HPDE6-E6E7 (cell line): Measurements from ENCODE around the gene PLCB4.

Source experiments
- DNase-seq: peaks from one replicate; pipeline ENCODE4 v3.0.0; 2011; ENCODE audit warnings: missing footprints; ENCODE audit errors: extremely low spot score

The PLCB4 gene

DNA sequence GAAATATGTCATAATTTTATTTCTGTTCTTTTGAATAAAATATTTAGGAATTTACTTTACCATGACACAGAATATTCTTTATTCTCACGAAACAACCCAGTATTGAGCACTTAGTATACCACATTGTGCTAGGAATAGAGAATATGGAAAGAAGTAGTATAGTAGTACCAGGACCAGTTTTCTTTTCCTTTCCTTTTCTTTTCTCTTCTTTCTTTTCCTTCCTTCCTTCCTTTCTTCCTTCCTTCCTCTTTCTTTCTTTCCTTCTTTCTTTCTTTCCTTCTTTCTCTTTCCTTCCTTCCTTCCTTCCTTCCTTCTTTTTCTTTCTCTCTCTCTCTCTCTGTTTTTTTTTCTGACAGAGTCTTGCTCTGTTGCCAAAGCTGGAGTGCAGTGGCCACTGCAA lies 7.5 kb upstream of the PLCB4 start:
- no peak for DNase-seq

DNA sequence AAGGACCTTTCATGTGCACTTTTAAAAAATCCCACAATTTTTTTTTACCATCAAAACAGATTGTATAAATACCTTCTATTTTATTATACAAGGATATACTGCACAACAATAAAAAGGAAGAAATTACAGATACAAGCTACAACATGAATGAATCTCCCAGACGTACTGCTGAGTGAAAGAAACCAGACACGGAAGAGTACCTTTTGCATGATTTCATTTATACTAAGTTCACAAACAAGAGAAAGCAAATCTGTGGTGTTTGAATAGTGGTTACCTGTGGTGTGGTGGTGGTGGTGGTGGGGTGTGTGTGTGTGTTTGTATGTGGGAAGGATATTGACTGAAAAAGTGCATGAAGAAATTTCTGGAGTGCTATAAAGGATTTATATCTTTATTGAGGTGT lies 6.8 kb upstream of the PLCB4 start:
- DNase-seq: no peak

DNA sequence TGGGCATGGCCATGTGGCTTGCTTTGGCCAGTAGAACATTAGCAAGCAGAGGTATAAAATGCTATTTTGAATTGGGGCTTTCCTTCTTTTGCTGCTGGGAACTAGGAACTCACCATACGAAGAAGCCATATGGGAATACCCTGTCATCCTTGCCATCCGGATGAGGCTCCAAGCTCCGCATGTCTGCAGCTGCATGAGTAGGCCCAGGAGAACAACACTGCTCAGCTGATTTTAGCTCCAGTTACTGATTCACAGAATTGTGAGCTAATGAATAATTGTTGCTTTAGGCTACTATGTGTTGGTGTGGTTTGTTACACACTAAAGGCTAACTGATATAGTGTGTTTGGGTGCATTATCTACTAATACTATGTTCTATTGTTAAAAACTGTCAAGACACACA lies 2.7 kb upstream of the PLCB4 start:
- DNase-seq: no peak

DNA sequence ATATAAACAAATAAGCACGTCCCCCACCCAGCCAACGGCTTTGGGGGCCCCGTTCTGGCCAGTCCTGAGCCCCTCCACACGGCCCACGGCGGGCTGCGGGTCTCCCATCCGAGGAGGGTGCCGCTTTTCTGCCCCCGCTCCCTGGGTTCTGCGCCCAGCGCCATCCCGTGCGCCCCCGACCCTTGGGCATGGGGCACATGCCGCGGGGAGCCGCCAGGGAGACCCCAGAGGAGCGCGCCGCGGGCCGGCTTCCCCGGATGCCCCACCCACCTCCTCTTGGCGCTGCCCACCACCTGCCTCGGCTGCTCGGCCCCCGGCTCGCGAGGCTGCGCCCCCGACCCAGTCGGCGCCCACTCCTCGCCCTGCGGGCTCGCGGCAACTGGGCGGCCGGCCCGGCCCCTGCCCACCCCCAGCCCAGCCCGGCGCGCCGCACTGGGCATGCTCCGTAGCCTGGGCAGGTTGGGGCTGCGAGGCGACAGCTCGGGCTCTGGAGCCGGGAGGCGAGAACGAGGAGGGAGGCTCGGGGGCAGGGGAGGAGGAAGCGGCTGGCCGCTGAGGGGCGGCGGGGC lies 570 bp upstream of the PLCB4 start:
- no peak for DNase-seq

DNA sequence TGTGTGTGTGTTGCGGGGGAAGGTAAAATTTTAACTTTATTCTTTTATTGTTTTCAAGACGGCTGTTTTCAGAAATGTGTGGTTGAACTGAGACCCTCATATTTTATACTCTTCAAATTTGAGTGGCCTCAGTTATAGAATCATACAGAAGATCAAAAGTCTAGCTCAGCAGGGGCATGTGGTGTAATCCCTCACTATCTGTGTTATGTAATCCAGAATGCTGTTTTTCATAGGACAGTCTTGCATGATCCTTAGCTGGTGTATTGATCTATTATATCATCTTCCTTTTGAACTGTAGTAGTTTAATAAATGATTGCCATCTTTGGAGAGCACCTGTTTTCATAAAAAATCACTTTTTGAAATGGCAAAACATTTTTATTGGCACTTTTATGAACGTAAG lies 1.4 kb downstream of the PLCB4 start:
- no peak for DNase-seq

DNA sequence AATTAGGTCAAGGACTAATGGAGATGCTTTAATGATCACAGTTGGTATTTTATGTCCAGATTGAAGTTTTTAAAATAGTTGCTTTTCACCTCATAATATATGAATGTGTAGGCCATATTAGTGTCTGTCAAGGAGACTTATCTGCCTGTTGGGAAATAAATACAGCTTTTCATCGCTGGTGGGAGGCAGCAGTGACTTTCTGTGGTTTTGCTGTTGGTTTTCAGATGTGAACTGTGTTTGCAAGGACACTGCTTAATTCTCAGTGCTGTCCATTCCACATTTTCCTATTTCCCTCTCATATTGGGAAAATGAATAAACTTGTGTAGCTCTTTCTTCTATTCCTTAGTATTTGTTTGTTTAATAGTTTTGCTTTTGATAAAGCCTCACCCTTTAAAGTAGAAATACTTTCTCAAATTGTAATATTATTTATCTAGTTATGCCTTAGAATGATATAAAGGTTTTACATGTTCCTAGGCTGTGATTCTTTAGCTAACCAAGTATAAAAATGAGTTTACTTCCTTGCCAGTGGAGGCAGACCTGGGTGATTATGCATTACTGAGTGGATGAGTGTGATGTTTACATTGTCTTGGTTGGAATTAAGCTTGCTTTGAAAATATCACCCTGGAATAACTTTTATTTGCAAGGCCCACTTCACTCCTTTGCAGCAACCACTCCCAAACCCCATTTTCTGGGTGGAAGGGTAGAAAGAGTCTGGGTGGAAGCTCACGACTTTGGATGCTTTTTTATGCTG lies 3.3 kb downstream of the PLCB4 start:
- DNase-seq: no peak

DNA sequence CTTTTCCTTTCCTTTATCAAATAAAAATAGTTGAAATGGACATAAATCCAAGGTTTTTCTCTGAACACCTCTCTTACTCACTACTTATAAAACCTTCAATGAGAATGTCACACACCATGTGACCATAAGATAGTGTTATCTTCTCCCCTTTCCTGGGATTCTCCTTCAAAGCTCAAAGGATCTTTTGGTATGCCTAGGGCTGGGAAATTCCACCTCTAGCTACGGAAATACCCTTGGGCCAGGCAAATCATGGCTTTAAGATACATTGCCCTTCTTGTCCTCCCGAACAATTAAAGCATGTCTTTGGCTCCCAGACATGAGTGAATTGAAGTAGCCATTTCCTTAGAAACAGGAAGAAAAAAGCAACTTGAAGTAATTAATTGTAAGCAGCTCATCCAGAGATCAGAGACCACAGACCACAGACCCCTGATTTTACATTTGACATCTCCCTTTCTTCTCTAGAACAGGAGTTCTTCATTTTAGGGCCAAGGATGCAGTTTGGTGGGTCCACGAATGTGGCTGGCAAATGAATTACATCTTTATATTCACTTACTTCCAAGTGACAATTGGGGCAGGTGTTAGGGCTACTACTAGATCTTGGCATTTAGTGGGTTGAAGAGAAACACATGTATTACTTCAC lies 4.1 kb downstream of the PLCB4 start:
- no peak for DNase-seq

DNA sequence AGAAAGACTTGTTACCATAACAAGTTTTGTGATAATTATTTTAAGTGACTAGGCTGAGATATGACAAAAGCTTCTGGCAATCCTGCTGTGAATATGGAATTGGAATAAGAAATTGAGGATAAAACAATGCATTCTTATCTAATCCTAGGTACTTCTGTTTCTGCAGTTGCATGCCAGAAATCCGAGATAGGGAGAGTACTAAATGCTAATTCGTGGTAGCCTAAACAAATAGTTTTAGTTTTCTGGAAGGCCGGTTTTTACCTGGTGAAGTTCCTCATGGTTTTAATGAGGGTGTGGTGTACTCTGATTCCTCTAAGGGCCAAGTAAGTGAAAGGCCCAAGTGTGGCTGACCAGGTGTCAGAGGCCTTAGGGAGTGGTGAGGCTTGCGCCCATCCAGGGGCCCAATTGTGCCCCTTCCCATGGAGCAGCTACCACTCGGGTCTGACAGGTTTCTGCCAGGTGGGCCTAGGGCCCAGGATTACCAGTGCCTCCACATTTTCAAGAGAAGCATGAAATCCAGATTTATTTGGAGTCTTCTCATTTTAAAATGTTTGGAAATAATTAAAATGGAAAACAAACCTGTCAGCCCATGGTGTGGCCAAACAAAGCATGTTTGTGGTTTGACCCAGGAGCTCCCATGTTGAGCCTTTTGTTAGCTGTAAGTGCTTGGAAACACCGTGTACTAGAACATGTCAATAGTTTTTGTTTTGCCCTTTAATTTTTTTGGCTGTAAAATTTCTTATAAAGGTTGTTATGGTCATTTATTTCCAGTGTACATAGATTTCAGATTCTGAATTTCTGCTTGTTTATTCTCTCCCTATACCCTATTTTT lies 6.6 kb downstream of the PLCB4 start:
- DNase-seq: no peak

DNA sequence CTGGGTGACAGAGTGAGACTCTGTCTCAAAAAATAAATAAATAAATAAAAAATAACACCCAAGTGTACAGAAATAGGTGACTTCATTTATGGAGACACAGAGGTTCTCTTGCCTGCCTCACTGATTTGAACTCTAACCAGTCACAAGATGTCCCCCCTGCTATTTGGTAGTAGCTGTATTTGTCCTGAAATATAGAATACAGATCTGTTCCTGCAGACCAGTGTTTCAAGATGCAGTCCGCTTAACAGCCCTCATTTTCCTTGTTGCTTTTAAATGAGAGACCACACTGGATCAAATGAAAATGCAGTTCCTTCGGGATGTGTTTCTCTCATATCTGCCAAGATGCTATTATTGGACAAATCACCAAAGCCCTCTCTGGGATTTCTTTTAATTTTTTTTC lies 7.6 kb downstream of the PLCB4 start:
- no peak for DNase-seq

DNA sequence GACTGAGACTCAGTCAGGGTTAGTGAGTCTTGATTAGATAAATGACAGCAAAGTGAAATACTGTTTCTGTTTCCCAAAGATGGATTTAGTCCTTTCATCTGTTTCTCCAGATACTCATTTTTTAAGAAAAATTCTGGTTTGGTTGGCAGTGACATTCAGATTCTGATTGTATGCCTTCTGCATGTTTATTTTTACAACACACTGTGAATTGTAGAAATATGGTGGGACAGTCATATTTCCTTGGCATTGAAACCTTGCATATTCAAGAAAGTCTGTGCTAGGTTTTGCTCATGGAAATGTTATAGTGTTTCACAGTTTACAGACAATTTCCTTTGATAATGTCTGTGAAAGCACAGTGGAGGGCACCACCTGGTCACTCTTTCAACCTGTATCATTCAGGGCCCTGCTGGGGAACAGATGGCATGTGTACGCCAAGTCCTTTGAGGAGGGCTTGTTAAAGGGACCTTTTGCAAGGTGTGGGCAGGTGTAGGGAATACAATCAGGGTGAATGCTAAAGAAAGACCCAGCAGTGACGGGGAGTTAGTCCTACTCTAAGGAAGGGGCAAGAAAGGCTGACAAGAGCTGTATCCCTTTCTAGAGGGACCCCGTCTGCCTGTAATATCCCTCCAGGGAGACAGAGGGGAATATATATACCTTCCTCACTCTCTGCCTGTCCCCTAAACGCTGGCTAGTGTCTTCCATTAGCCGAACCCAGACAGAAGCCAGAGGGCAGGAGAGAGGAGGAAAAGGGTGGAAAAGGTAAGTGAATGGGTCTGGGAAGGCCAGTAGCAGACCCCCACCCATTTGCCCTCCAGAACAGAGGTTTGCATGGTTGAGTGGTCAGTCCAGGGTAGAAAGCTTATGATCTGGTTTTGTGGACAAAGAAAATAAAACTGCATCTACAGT lies 10.2 kb downstream of the PLCB4 start:
- no peak for DNase-seq

DNA sequence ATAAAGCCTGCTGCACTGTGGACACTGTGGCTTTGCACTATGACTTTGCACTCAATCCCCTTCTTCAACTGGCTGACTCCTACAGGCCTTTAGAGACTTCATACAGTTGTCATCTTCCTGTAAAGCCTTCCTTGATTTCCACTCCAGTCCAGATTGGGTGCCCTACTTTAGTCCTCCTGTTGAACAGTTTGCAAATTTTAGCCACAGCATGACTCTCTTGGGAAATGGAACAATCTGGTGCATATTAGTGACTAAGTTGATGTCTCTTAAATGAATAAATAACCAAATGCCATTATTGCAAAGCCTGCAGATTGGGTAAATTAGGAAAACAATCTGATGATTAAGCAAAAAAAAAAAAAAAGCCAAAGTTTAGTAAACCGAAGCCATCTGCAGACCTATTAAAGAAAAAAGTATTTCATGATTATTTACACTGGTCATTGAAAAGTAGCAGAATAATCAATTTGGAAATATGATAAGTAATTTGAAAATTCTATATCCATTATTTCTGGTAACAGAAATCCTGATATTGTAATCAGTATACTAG lies 12.6 kb downstream of the PLCB4 start:
- no peak for DNase-seq

DNA sequence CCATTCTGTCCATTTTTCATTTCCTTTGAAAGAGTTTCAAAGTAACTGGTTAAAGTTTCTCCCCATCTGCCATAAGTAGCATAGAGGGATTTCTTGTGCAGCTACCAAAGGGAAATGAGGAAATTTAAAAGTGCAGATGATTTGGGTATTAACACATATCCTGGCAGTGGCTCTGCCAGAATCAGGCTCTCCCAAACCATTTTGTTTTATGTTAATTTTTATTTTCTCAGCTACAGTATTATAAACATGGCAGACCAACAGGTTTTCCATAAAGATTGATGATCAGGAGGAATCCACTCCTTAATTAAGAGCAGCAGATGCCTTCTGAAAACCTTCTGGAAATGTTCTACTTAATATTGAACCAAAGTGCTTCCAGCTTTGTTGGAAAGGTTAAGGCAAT lies 13.9 kb downstream of the PLCB4 start:
- no peak for DNase-seq

DNA sequence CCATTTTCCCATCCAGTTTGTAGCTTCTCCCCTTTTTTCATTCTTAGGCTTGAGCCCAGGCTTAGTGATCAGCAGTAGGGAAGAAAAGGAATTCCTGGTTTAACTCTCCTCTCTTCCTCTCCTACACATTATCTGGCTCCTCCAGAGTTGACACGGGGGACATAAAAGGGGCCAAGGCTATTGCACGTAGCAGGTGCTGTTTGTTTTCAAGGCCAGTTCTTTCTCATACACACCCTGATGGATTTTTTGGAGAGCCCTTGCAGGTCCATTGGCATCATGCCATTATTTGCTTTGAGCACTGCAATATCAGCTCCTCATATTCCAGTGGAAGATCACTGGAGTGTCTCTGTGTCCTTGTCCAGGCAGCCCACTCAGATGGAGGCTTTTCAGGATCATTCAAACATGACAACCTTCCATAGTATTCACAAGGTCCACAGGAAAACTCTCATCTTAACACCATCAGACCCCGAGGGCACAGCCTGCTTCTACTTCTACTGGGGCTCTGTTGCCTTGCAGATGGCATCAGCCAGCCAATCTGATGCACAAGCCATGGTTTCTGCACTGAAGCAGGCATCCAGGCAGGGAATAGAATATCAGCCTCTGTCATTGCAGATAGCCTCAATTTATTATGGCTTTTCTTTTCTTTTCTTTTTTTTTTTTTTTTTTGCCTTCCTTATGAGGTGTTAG lies 18.8 kb downstream of the PLCB4 start:
- DNase-seq: no peak

DNA sequence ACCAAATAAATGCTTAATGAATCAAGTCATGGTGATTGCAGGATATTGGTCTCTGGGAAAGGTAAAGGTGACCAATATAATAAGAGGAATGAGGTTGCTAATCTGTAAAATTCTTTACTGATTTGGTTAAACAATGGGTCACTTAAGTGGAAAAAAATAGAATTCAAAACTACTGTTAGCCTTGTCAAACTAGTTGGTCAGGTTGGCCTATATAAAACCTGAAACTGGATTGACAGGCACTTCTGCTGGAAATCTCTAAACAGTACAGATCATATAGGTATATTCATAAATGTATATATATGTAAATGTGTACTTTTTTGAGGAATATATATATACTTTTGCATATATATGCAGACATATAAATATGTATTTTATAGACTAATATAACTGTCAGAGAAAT lies 19.7 kb downstream of the PLCB4 start:
- no peak for DNase-seq

DNA sequence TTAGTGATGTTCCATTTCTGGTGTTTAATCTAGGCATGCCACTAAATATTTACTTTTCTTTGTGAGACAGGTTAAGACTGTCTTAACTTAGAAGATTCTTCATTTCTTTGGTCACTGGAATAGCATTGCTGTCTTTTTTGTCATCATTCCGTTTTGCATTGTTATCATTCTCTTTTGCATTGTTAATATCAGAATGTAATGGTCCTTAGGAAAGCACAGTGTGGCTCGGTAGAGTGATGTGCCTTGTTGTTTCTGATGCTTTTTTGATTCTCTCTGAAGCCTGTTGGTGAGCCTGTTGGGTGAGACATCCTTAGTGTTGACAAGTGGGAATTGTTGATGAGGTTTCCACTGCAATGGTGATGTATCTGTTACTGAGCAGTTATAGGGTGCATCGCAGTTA lies 23.2 kb downstream of the PLCB4 start:
- DNase-seq: no peak

DNA sequence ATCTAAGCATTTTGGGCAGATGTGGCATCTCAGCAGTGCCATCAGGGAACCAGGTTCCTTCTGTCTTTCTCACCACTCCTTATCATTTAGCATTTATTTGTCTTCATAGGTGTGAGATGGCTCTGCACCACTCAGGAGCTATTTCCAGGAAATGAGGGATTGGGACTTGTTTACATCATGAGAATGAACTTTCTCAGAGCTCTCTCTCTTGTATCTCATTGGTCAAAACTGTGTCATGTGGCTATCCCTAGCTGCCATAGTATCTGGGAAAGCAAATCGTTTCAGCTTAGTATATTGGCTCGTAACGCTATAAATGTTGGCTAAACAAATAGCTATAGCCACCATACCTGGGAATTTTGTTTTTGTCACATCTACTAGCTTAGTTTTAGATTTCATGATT lies 23.8 kb downstream of the PLCB4 start:
- no peak for DNase-seq

DNA sequence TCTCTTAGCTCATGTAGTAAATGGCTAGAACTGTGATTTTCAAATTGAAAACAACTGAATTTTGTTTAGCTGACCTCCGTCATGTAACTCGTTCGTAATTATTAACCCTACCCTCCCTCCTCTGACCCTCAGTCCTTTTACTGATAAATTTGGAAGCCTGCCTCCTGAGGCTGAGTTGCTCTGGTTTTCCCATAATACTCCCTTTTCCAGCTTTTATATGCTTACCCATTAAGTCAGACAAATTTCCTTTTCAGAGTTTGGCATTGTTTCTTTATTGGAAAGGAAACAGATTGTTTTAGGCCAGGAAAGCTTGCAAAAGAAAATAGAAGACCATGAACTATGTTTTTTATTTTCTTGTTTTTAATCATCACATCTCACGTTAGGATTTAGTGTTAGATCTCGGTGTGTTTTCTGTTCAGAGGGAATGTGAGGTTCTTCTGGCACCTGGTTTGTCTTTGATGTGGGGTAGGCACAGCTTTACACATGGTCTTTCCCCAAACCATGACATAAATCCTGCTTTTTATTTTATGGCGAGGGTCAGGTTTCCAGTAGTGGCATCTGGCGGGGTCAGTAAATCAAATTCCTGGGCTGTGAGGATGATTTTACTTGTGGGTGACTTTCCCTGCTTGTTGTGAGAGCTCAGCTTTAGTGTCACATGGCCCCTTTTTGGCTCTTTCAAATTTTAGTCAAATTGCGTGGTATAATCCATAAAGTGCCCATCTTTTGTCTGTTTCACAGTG lies 24.5 kb downstream of the PLCB4 start:
- no peak for DNase-seq

DNA sequence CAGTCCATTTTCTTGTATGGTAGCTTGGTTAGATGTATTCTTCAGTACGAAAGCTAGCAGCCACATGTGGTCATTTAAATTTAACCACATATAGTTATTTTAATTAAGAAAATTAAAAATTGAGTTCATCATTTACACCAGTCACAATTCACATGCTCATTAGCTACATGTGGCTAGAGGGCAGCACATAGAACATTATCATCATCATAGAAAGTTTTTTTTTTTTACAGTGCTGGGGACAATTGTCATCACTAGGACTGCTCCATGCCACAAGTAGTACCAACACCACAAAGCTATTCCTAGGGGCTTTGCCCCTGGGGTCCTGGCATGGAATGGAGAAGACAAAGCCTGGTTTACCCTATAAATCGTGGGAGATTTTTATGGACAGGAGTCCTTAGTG lies 30.5 kb downstream of the PLCB4 start:
- DNase-seq: no peak

DNA sequence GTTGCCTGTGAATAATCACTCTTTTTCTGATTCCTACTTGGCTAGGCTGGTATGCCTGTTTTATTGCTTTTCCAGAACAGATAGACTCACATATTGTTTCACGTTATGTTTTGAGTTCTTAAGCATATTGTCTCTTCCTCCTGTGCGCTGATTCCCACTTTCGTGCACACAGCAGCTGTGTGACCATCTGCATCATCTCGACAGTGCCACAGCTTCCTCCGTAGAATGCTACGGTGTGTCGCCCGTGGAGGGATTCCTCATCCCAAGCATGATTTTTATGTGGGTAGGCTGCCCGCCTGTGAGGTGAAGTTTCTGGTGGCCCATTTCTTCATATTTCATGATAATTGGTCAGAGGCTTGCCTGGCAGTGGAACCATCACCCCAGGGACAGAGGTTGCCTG lies 31.8 kb downstream of the PLCB4 start:
- no peak for DNase-seq

DNA sequence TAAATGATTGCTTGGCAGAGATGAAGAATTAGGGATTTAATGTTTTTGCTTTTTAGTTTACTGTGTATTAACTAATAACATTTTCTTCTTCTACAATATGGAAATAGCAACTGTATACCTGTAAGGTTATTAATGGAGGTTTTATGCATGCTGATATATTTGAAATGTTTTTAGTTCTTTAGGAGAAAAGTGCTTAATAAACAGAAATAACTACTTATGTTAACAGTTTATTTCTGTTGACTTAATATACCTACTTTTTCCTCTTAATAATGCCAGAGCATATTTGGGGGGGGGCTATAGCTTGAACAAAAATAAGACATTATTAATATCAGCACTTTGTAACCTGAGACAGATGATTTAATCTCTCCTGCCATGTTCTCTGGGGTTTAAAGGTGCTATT lies 33.6 kb downstream of the PLCB4 start:
- no peak for DNase-seq
